Natural killer cell (primary cell): ENCODE measurements around the gene SLC12A6. TPM values are rescaled to one million over a fixed set of nuclear protein-coding genes. Genes with fewer than 3 reads are reported as not detected.

ENCODE experiments used
- ATAC-seq, 3 donors: fragments of 150-1000 bp in 2 of 3; fragments of 200-7000 bp in 1 of 3; cut with Tn5 transposase; 1 replicate in 1 of 3; 2 replicates in 2 of 3; pipeline ENCODE4 v1.10.0; 2021; ENCODE audit warnings: mild to moderate bottlenecking in 2 of 3, moderate library complexity in 2 of 3
- DNase-seq, 2 donors: peaks; one replicate each; pipeline versions ENCODE4 v3.0.0 to v3.0.0-alpha.2; 2013 to 2021; ENCODE audit warnings: mixed read lengths in 1 of 2
- H3K27ac ChIP-seq: one replicate; pipeline ENCODE4 v1.5.1; 2013; ENCODE audit warnings: mild to moderate bottlenecking, low read length
- H3K27me3 ChIP-seq: one replicate; pipeline ENCODE4 v1.6.1; 2013; ENCODE audit warnings: low read length; ENCODE audit not compliant: control insufficient read depth, insufficient read depth
- H3K36me3 ChIP-seq: one replicate; pipeline ENCODE4 v1.6.1; 2013; ENCODE audit warnings: low read length; ENCODE audit not compliant: control insufficient read depth, insufficient read depth
- H3K4me1 ChIP-seq: one replicate; pipeline ENCODE4 v1.6.1; 2013; ENCODE audit warnings: low read length; ENCODE audit not compliant: control insufficient read depth, insufficient read depth
- H3K4me3 ChIP-seq: one replicate; pipeline ENCODE4 v1.5.1; 2013; ENCODE audit warnings: low read length
- H3K9me3 ChIP-seq: one replicate; pipeline ENCODE4 v1.6.1; 2013; ENCODE audit warnings: low read length; ENCODE audit not compliant: control insufficient read depth, insufficient read depth
- H3K27ac Mint-ChIP-seq, 2 donors: one replicate each; pipeline ENCODE4 v1.8.0; 2022; ENCODE audit warnings: mild to moderate bottlenecking in 2 of 2, mixed read lengths in 2 of 2, moderate library complexity in 1 of 2
- H3K27me3 Mint-ChIP-seq, 2 donors: one replicate each; pipeline ENCODE4 v1.8.0; 2022; ENCODE audit warnings: low read depth in 2 of 2, mixed read lengths in 2 of 2
- H3K36me3 Mint-ChIP-seq: one replicate; pipeline ENCODE4 v1.8.0; 2022; ENCODE audit warnings: mixed read lengths
- H3K4me1 Mint-ChIP-seq, 2 donors: one replicate each; pipeline ENCODE4 v1.8.0; 2022; ENCODE audit warnings: mixed read lengths in 2 of 2
- H3K4me3 Mint-ChIP-seq: one replicate; pipeline ENCODE4 v1.8.0; 2022; ENCODE audit warnings: mild to moderate bottlenecking, moderate library complexity, mixed read lengths
- H3K9me3 Mint-ChIP-seq, 2 donors: one replicate each; pipeline ENCODE4 v1.8.0; 2022; ENCODE audit warnings: mixed read lengths in 2 of 2
- CTCF ChIP-seq: fragments of 200-600 bp; IDR thresholded peaks from one replicate; pipeline ENCODE4 v1.8.0; 2022; ENCODE audit warnings: antibody characterized with exemption
- WGBS: methylation state at CpG from one replicate; pipeline ENCODE4 v1.1.7; 2013; ENCODE audit warnings: missing lambda C conversion rate; ENCODE audit not compliant: insufficient coverage; 5-methylcytosine and 5-hydroxymethylcytosine counted together
- intact Hi-C: fragments of 100-400 bp; cut with micrococcal nuclease; formaldehyde crosslinking; loops from one replicate; pipeline ENCODE4 v1.14.2; 2022
- total RNA-seq, 4 donors: library from RNA; stranded (reverse); fragments of 120-200 nt in 1 of 4; gene quantifications; one replicate each; pipeline versions ENCODE4 v1.2.3 to v1.2.4, GENCODE V29; 2013 to 2022

Gene SLC12A6
- total RNA-seq, 3 donors from 2014 or later (not counting 1 experiment from before 2014, with no cell fraction given) = 56.1 to 82.9 (median 79.5) TPM

DNA sequence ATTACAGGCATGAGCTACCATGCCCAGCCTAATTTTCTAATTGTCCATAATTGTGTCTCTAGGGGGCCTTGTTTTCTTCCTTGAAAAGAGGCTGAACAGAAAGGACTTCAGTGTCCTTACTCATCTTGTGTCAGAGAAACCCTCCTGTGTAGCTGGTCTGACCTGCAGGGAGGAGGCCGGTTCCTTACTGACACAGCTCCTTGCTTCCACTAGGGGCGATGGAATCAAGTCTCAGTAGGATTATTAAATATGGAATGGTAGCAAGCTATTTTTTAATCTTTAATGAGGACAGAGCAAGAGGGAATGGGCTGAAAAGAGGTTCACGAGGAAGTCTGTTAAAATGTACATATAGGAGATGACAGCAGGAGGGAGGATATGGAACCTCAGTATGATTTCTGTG is 20.8 kb upstream of the SLC12A6 start:
- Histone ChIP-seq H3K27me3 (no peaks in the 10 kb centered on the region), H3K9me3 (no peaks in the 10 kb centered on the region), H3K4me3 (no peak overlapping the region), H3K4me1 (no peaks in the 10 kb centered on the region), H3K27ac (no peak overlapping the region), H3K36me3 (peaks cover 29% of the 10 kb centered on the region)
- ATAC-seq (no peak), DNase-seq (no peak)
- Mint-ChIP-seq H3K9me3 (no peaks in the 10 kb centered on the region), H3K36me3 (no peaks in the 10 kb centered on the region), H3K4me3 (no peak overlapping the region), H3K4me1 (peaks cover 0 to 4% of the 10 kb centered on the region in 2 donors), H3K27ac (no peak overlapping the region), H3K27me3 (no peaks in the 10 kb centered on the region)
- intact Hi-C loops = no loop called here
- WGBS = 90% methylated on average over 3 of the region's 3 CpGs
- TF ChIP-seq CTCF = no peak

GRCh38 chr15:34357653-34358052 is 20.1 kb upstream of the SLC12A6 start:
- H3K36me3 ChIP-seq = peaks cover 29% of the 10 kb centered on the region
- Mint-ChIP-seq H3K4me3 (no peak overlapping the region), H3K36me3 (no peaks in the 10 kb centered on the region), H3K27ac (no peak overlapping the region), H3K9me3 (no peaks in the 10 kb centered on the region), H3K4me1 (peaks cover 0 to 4% of the 10 kb centered on the region in 2 donors), H3K27me3 (no peaks in the 10 kb centered on the region)
- H3K27me3 ChIP-seq = no peaks in the 10 kb centered on the region
- no peaks in the 10 kb centered on the region for H3K9me3 ChIP-seq
- H3K27ac ChIP-seq = no peak overlapping the region
- intact Hi-C loops = no loop called here
- no peak overlapping the region for H3K4me3 ChIP-seq
- no CpG with 5 or more reads among the region's 1 CpG for WGBS
- DNase-seq = no peak
- no peak for ATAC-seq
- H3K4me1 ChIP-seq = no peaks in the 10 kb centered on the region
- TF ChIP-seq CTCF = no peak

GRCh38 chr15:34355241-34355640 is 17.7 kb upstream of the SLC12A6 start:
- no peak overlapping the region for H3K27ac Mint-ChIP-seq
- Histone ChIP-seq H3K36me3 (peaks cover 21% of the 10 kb centered on the region), H3K4me1 (no peaks in the 10 kb centered on the region)

More at GRCh38 chr15:34355241-34355640, 17.7 kb upstream of the SLC12A6 start:
- Histone ChIP-seq H3K9me3 (no peaks in the 10 kb centered on the region), H3K27ac (no peak overlapping the region), H3K4me3 (no peak overlapping the region), H3K27me3 (no peaks in the 10 kb centered on the region)
- ATAC-seq (no peak), DNase-seq (no peak)
- intact Hi-C loops = no loop called here
- no peaks in the 10 kb centered on the region for H3K36me3 Mint-ChIP-seq
- peaks cover 0 to 4% of the 10 kb centered on the region in 2 donors for H3K4me1 Mint-ChIP-seq
- H3K9me3 Mint-ChIP-seq = no peaks in the 10 kb centered on the region
- TF ChIP-seq CTCF = no peak
- H3K27me3 Mint-ChIP-seq = no peaks in the 10 kb centered on the region
- 92% methylated on average over 9 of the region's 9 CpGs for WGBS
- H3K4me3 Mint-ChIP-seq = no peak overlapping the region
